LNCaP clone FGC (cell line): Measurements from ENCODE around the gene EPHB2.

ENCODE experiments used
- DNase-seq: peaks from one replicate; pipeline ENCODE4 v3.0.0-alpha.2; 2011; ENCODE audit warnings: low read depth
- H3K4me3 ChIP-seq: 2 replicates; pipeline ENCODE4 v1.5.1; 2011; ENCODE audit warnings: mild to moderate bottlenecking, low read depth, low read length, control low read depth
- CTCF ChIP-seq: IDR thresholded peaks from 2 replicates; pipeline ENCODE4 v1.5.1; 2012; ENCODE audit warnings: mild to moderate bottlenecking; ENCODE audit not compliant: control insufficient read depth, insufficient read depth; ENCODE audit errors: extremely low read depth

Gene EPHB2

GRCh38 chr1:22850281-22850680 is 139.6 kb downstream of the EPHB2 start:
- DNase-seq = no peak
- TF ChIP-seq CTCF = no peak
- H3K4me3 ChIP-seq = no peak overlapping the region

- H3K4me3 ChIP-seq = no peak overlapping the region
- DNase-seq = no peak
- no peak for TF ChIP-seq CTCF
These were observed 140.0 kb downstream of the EPHB2 start for GRCh38 chr1:22850681-22851080.

GRCh38 chr1:22851517-22851916 is 140.9 kb downstream of the EPHB2 start:
- no peak overlapping the region for H3K4me3 ChIP-seq
- TF ChIP-seq CTCF = no peak
- no peak for DNase-seq

GRCh38 chr1:22852144-22852655 is 141.6 kb downstream of the EPHB2 start:
- H3K4me3 ChIP-seq = no peak overlapping the region
- no peak for DNase-seq
- no peak for TF ChIP-seq CTCF

- TF ChIP-seq CTCF = no peak
- H3K4me3 ChIP-seq = no peak overlapping the region
- no peak for DNase-seq
These were observed 143.1 kb downstream of the EPHB2 start for GRCh38 chr1:22853651-22854185.

GRCh38 chr1:22854688-22855565 is 144.3 kb downstream of the EPHB2 start:
- H3K4me3 ChIP-seq = no peak overlapping the region
- no peak for TF ChIP-seq CTCF
- no peak for DNase-seq
